Nephron progenitor cell (in vitro differentiated cells): ENCODE data around the gene NELFCD.

Experiments
- DNase-seq: peaks from one replicate; pipeline ENCODE4 v3.0.0; 2021
- H3K27ac Mint-ChIP-seq: 2 replicates; pipeline ENCODE4 v1.8.0; 2021; ENCODE audit warnings: mild to moderate bottlenecking, moderate library complexity, mixed read lengths
- H3K27me3 Mint-ChIP-seq: 2 replicates; pipeline ENCODE4 v1.8.0; 2021; ENCODE audit warnings: mild to moderate bottlenecking, low read depth, mixed read lengths; ENCODE audit not compliant: poor library complexity
- H3K36me3 Mint-ChIP-seq: 2 replicates; pipeline ENCODE4 v1.8.0; 2021; ENCODE audit warnings: low read depth, mixed read lengths
- H3K4me1 Mint-ChIP-seq: 2 replicates; pipeline ENCODE4 v1.8.0; 2021; ENCODE audit warnings: mixed read lengths
- H3K4me3 Mint-ChIP-seq: 2 replicates; pipeline ENCODE4 v1.8.0; 2021; ENCODE audit warnings: mild to moderate bottlenecking, moderate library complexity, mixed read lengths
- H3K9me3 Mint-ChIP-seq: 2 replicates; pipeline ENCODE4 v1.8.0; 2021; ENCODE audit warnings: mild to moderate bottlenecking, moderate library complexity, mixed read lengths
- TF ChIP-seq, protein P1 (sequence below): fragments of 200-600 bp; sonication (generic); IDR thresholded peaks from 2 replicates; pipeline ENCODE4 v1.5.0; 2021; ENCODE audit warnings: antibody characterized with exemption

The NELFCD gene

DNA sequence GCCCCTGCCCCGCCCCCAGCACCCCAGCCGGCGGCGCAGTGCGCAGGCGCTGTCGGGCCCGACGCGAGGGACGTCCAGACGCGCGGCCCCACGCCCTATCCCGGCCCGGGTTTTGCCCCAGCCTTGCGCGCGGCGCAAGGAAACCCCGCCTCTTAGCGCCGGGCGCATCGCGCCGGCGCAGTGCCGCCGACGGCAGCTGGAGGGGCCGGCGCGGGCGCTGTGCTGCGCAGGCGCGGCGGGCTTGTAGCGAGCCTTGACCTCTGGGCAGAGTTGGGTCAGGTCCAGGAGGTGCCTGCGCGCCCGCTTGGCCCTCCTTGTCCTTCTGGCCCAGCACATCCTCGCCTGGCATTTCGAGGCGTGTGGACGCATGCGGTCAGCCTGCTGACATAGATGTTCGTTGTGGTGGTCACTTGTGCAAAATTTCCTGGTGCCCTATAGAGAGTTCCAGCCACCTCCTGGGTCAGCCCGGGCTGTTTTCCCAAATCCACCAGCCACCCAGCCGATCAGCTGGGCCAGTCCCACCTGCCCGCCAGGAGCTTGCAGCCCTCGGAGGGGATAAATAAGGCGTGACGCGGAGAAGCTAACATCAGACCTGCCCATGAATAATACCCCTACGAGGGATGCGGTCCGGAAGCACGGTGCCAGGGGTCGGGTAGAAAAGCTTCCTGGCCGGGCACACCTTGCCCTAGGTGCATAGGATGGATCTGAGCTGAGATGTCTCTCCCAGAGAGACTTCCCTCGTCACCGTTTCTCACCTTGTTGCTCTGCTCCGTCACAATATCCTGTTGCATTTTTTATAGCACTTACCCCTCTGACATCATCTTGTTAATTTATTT lies 62.0 kb downstream of the NELFCD start:
- H3K27ac Mint-ChIP-seq, result no peak overlapping the region
- no peaks in the 10 kb centered on the region for H3K27me3 Mint-ChIP-seq
- H3K4me3 Mint-ChIP-seq, result peak overlapping the region; percentile 84
- TF ChIP-seq, protein P1, sequence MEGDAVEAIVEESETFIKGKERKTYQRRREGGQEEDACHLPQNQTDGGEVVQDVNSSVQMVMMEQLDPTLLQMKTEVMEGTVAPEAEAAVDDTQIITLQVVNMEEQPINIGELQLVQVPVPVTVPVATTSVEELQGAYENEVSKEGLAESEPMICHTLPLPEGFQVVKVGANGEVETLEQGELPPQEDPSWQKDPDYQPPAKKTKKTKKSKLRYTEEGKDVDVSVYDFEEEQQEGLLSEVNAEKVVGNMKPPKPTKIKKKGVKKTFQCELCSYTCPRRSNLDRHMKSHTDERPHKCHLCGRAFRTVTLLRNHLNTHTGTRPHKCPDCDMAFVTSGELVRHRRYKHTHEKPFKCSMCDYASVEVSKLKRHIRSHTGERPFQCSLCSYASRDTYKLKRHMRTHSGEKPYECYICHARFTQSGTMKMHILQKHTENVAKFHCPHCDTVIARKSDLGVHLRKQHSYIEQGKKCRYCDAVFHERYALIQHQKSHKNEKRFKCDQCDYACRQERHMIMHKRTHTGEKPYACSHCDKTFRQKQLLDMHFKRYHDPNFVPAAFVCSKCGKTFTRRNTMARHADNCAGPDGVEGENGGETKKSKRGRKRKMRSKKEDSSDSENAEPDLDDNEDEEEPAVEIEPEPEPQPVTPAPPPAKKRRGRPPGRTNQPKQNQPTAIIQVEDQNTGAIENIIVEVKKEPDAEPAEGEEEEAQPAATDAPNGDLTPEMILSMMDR, result no peak
- DNase-seq, result peak; percentile 90
- no peaks in the 10 kb centered on the region for H3K9me3 Mint-ChIP-seq
- H3K36me3 Mint-ChIP-seq, result peaks cover 17% of the 10 kb centered on the region
- peaks cover 30% of the 10 kb centered on the region for H3K4me1 Mint-ChIP-seq

DNA sequence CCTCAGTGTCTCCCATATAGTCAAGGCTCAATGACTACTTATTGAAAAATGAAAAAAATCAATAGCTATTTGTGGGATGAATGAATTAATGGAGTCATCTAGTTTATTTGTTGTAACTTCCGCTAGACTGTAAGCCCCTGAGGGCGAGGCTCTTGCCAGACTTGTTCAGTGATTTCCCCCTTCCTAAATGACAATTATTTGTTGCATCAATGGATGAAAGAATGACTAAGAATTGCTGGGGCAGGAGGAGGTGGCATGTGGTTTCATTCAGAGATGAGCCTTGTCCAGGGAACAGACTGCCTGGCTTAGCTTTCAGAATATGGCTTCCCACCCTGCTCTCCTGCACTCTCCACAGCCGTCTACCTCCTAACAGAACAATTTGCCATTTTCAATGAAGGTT lies 62.6 kb downstream of the NELFCD start:
- Mint-ChIP-seq H3K9me3 (no peaks in the 10 kb centered on the region), H3K36me3 (peaks cover 17% of the 10 kb centered on the region), H3K27ac (no peak overlapping the region)

DNA sequence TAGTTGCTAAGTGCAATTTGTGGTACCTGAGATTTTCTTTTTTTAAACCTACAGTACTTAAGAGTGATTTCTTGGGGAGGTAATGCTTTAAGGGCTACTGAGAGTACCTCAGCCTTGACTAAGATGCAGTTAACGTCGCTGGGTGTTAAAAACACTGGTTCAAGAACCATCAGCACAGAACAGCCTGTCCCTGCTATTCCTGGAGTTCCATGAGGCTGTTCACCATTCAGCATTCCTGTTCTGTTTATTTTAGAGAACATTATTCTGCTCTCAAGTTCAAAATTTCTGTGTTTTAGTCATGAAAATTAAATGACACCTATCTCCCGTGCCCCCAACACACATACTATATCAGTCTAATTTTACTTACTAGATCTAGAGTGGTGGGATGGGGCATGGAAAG lies 63.2 kb downstream of the NELFCD start:
- H3K4me3 Mint-ChIP-seq, result no peak overlapping the region
- H3K4me1 Mint-ChIP-seq, result peaks cover 27% of the 10 kb centered on the region
- no peak overlapping the region for H3K27ac Mint-ChIP-seq
- H3K27me3 Mint-ChIP-seq, result peaks cover 4% of the 10 kb centered on the region
- TF ChIP-seq, protein P1, result no peak
- no peak for DNase-seq
- no peaks in the 10 kb centered on the region for H3K9me3 Mint-ChIP-seq
- peaks cover 17% of the 10 kb centered on the region for H3K36me3 Mint-ChIP-seq

More for the DNA sequence above, 62.6 kb downstream of the NELFCD start:
- peak overlapping the region; percentile 66 for H3K4me3 Mint-ChIP-seq
- DNase-seq, result no peak
- peaks cover 30% of the 10 kb centered on the region for H3K4me1 Mint-ChIP-seq
- TF ChIP-seq, protein P1, result no peak
- H3K27me3 Mint-ChIP-seq, result no peaks in the 10 kb centered on the region
